Measurements from ENCODE around the gene RFX2.

The RFX2 gene

DNA sequence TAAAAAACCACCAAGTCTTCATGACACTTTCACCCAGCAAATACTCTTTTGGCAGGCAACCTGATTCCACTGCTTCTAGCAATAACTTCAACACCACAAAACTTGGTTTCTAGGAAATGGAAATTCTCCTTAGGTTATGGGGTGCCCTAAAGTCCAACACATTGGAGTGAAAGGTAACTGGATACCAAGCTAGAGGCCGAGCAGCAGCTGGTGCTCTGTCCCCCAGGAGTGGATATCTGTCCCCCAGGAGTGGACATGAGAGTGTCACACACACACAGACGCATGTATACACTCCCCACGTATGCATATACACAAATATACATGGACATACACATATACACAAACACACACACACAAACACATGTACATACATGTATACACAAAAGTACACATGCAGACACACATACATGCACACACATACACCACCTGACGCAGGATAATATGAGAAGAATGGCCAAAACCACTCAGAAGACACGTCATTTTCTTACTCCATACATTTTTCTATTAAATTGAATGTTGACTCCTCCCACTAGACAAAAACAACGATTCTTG lies 50.8 kb downstream of the RFX2 start:
- no peak for DNase-seq

DNA sequence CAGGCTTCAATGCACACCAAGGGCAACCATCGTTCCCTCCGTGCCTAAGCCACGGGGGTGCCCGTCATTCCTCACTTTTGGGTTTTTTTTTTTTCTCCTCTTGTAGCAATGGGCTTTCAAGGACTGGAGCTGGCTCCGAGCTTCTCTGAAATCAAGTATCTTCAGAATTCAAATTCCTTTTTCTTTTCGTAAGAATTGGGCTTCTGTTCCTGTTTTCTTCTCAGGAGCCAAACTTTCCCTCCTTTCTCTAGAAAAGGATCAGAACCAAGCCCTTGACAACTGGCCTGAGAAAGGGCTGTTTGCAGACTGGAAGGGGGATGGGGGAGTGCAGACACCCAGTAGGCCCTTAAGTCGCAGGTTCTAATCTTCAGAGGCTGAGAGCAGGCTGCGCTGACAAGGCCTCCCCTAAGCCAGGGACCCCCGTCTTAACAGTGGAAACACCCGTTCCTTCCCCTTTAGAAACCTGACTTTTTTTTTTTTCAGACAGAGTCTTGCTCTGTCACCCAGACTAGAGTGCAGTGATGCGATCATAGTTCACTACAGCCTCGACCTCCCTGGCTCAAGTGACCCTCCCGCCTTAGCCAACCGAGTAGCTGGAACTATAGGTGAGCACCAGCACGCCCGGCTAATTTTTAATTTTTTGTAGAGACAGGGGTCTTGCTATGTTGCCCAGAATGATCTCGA lies 51.6 kb downstream of the RFX2 start:
- no peak for DNase-seq

DNA sequence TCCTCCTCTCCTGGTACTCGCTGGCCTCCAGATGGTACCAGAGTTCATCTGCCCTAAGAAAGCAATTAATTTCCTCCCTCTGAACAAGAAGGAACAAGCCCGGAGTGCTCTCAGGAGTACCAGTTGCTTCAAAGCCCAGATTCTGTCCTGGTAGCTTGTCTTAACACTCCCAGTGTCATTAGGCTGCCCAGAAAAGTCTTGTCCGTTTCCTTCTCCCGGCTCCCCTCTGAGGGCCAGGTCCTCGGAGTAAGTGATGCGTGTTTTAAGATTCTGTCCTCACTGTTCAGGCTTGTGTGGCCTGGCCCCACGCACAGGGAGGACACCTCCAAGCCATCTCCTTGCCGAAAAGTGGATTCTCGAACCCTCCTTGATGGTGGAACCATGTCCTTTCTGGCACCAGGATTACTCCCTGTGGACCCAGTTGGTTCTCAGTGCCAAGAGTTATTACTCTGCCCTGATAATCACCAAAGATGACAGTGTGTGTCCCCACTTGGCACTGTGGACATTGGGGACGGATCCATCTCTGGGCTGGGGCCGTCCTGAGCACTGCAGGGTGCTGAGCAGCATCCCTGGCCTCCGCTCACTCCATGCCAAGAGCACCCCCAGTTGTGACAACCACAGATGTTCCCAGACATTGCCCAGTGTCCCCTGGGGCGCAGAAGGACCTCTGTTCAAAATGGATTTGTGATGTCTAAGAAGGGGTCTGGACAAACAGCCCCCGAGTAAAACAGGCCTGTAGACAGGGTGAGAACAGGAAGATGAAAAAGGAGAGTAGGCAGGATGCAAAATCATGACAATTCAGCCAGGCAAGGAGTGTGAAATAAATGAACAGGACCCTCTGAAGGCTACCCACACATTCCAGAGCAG lies 52.4 kb downstream of the RFX2 start:
- no peak for DNase-seq

DNA sequence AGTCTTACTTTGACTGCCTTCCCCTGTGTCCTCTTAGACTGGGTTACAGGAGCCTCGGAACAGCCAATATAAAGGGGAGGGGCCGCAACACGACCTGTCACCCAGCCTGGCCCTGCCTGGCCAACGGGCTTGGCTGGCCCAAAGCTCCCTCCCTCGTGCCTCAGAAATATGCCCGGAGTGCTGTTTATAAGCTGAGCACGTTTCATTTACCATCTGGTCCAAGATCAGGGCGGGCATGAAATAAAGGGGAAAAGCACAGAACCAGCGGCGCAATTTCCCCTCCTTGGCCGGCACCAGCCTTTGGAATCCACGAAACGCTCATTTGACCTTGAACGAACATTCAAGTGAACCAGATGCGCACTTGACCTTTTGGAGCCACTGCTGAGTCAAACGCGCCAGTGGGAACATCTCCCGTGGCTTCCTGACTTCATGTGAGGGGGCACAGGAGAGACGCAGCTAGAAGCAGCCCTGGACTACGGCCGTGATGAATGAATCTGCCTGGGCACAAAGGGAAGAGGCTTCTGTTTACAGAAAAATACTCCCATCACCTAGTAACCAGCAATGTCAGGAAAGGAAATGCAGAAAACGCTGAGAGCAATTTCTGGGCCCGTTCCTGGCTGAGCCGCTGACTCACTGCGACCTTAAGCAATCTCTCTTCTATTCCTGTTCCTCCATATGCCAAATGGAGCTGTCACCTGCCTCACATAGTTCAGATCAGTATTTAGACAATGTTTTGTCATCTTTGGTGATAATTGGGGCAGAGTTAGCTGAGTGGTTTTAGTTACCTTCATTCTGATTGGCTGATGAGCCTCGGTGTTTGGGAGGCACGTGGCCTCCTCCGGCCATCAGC lies 53.3 kb downstream of the RFX2 start:
- DNase-seq, result peak; percentile 36 to 77

DNA sequence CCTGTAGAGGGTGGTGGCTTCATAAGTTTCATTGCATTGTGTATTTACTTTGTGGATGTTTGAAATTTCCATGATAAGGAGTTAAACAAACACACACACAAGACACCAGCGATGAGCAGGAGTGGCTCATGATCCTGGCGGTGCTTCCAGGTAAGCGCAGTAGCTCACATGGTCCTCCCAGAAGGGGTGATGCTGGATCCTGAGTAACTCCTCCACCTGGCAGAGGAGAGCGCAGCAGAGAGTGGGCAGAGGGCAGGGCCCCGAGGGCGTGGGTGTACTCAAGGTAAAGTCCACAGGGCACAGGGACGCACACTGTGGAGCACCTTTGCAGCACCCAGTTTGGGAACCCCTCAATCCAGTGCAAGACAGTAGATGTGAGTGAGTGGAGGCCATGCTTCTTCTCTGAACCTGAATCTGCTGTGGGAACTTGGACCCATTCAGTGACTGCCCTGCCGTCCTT lies 54.0 kb downstream of the RFX2 start:
- no peak for DNase-seq

DNA sequence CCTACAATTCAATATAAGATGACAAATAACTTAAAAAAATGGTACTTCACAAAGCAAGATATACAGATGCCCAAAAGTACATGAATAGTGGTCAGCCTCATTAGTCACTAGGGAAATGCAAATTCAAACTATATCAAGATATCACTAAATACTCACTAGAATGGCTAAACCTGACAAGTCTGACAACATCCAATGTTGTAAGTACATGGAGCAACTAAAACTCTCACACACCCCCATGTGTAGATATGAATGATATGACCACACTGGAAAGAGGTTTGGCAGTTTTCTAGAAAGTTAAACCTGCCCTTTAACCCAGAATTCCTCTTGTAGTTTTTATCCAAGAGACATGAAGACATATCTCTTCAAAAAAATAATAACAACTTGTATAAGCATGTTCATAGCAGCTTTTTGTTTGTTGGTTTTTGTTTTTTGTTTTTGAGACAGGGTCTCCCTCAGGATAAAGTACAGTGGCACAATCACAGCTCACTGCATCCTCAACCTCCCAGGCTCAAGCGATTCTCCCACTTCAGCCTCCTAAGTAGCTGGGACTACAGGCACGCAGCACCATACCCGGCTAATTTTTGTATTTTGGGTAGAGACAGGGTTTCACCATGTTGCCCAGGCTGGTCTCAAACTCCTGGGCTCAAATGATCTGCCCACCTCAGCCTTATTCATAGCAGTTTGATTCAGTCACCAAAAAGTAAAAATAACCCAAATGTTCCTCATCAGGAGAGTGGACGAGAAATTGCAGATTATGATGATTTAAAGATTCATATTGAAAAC lies 55.1 kb downstream of the RFX2 start:
- no peak for DNase-seq

DNA sequence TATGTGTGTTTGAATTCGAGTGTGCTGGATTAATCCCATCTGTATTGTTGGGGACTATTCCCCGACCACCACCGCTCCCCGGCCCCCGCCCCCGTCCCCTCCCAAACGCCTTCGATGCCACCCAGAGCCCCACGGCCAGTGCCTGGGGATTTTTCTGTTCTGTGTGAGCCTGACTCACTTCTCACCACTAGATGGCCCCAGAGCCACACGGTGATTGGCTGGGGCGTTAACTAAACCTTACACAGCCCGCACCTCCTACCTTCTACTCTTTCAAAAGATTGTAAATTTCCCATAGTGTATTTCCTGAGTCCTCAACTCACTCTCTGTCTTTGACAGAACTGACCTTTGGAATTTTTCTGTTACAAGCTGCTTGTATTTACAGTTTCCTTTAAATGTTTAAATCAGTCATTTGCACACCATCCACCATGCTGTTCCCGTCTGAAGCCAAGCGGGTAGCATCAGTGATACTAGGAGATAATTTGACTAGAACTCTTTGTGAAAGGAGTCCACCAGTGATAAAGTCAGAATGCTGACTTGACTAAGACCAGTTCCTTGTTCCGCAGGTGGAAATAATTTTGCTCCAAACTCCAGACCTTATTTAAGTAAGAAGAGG lies 61.4 kb downstream of the RFX2 start:
- peak; percentile 78 to 82 for DNase-seq

DNA sequence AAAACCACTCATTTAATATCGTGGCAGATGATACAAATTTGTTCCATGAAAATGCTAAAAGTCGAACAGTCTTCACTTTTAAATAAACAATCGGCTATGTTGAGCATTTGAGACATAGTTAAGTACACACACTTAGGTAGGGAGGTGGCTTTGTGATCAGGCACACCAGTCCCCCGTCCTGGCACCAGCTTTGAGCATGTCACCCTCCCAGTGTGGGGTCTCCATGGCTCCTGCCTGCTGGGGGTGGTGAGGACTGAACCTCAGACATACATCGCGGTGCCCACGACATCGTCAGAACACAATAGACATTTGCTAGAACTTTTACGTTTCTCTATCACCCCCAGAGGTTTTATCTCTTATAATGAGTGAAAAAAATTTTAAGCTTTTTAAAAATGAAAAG lies 62.0 kb downstream of the RFX2 start:
- DNase-seq, result no peak

DNA sequence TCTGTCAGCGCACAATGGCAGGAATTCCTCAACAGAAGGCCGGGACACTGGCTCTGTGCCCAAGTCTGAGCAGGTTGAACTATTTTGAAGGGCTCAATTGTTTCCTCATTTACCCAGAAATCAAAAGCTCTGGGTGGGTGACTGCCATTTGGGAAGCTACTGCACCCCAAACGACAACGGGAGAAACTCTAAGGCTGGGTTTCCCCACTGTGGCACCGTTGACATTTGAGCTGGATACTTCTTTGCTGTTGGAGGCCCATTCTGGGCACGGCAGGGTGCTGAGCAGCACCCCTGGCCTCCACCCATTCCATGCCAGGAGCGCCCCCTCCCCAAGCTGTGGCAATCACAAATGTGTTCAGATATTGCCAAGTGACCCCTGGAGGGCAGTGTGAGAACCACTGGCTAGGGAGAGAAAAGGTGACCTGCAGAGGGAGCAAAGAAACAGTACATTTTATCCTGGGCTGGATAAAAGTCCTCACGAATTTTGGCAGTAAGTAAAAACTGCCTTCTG lies 62.5 kb downstream of the RFX2 start:
- no peak for DNase-seq

DNA sequence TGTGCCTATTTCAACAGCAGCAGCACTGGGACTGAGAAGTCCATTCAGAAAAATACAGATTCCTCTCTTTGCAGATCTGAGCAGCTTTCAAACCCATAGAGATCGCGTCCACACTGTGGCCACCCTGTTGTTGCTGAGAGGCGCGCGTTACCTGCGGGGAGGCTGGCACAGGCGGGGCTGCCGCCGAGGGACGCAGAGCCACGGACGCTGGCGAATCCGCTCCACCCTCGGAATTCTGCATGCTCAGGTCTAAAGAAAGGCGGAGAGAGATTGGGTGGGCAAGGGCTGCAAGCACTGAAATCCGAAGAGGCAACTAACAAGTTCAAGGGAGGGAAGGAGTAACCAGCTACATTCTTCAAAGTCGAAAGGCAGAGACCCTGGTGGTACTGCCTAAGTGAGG lies 63.0 kb downstream of the RFX2 start:
- no peak for DNase-seq

DNA sequence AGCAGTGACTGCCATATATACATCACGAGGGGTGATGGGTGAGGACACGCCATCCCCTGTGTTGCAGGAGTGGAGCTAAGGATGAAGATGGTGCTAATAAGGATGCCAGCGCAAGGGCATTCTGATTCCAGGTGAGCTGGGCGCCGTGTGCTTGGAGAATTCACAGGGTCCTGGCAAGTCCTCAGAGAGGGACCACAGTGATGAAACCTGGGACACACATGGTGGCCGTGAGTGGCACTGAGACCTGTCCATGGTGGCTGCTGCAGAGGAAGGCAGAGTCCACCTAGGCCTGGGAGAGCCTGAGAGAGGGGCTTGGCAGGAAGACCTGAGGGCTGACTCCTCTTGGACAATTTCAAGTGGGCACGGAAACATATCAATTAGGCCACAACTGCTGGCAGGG lies 65.2 kb downstream of the RFX2 start:
- no peak for DNase-seq

DNA sequence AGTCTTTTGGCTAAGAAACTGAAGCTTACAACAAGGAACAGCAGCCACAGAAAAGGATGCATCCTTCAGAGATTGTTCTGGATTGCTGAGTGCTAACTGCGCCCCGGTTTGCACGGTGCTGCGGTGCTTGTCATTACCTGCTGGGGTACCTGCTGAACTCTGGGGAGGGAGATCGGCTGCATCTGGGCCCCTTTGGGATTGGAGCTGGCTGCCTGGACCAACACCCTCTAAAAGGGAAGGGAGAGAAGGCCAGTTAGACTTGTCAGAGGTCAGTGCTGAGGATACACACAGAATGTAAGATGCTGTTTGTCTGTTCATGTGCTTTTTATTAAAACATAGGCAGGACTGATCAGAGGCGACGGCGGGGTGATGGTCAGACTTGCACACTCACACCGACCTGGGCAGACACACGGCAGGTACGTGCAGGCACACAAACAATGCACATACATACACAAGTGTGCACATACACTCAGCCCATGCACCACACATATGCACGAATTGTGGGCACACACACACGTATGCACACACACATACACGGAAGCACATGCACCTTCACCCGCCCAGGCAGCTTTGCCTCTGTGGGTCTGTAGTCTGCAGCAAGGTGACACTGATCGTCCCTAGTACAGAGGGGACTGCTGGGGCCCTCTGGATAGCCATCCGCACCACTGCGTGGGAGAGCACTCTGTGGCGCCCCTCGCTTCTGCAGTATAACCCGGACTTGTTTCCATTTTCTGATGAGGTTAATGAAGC lies 66.1 kb downstream of the RFX2 start:
- no peak for DNase-seq

DNA sequence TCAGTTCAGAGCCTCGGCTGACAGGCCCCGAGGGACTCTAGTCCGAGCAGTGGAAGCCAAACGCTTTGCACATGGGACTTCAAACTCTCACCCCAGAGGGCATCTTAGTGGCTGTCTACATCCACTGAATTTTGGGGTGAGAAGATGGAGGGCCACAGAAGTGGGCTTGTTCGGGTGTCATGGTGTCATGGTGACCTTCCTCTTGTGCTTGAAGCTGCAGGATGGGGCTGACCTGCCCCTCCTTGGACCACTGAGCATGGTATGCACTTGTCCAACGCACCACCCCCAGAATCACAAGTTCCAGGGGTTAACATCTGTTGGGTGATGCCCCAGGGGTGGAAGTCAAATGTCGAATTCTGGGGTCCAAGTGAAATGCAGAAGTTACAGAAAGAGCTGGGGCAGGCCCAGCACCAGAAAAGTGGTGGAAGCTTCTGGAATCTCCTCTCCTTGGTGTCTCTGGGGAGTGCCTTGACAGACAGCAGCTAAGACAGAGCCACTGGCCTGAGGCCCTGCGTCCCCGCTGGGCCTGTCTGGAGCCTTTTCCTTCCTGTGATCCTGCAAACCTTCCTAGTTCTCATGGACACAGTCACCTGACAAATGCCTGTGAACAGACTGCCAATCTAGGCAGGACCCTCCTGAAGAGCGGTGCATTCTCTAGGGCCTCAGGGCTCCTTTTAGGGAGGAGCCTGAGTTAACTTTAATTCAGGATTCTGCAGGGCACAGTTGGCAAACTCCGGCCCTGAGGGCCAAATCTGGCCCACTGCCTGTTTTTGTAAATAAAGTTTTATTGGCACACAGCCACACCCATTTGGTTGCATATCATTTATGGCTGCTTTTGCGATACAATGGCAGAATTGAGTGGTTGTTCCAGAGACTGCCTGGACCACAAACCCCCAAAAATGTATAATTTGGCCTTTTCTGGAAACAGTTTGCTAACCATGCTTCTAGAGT lies 67.2 kb downstream of the RFX2 start:
- no peak for DNase-seq

DNA sequence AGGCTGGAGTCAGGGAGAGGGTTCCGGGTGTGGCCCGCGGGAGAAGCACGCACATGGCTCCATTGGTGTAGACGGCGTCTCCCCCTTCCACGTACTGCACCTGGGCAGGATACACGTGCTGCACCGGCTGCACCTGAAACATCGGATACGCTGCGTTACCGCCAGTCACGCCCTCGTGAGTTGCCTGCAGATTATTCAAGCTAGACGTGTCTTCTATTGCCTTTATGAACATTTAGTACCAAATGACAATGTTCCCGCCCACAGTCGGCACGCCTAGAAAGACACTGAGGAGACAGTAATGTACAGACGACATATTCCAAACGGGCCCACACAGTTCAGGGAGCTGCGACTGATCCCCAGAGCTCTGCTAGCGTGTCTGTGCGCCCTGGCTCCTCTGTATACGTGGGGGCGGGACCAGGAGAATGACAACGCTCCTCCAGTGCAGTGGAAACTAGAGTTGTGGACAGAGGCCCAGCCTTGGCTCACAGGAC lies 68.3 kb downstream of the RFX2 start:
- no peak for DNase-seq

DNA sequence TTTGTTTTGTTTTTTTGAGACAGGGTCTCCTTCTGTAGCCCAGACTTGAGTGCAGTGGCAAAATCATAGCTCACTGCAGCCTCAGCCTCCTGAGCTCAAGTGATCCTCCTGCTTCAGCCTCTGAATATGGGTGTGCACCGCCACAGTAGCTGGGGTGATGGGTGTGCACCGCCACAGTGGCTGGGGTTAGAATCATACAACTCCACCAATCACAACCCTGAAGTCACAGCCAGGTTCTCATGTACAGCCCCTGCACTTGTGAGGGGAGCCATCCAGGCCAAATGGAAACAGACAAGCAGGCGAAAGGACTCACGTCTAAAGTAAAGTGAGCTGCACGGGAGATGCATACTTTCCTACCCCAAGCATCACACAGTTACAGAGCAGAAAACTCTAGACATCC lies 69.2 kb downstream of the RFX2 start:
- DNase-seq, result no peak

DNA sequence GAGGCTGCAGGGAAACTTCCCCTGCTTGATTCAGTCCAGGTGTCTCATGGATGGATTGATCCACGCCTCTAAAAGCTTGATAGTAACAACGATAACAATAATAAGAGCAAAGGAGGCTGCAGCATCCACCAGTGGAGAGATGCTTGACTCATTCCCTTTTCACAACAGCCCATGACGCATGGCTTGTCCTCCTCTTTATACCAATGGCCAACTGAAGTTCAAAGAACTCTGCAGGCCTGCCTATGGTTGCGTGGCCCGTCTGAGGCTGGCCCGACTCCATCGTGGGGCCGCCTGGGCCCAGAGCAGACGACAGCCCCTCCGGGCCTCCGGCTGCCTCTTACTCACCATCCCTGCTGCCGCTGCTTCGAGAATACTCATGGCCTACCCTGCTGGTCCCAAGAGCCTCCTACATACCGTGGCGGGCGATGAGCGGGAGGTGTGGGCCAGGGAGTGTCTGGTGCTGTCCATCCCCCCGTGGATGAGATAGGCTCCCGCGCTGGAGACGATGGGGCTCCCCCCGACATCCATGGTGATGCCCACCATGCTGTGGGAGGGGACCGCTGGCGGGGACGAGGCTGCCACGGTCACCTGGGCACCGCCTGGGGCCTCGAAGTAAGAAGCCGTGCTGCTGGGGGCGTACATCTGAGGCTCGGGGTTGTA lies 70.6 kb downstream of the RFX2 start:
- no peak for DNase-seq

DNA sequence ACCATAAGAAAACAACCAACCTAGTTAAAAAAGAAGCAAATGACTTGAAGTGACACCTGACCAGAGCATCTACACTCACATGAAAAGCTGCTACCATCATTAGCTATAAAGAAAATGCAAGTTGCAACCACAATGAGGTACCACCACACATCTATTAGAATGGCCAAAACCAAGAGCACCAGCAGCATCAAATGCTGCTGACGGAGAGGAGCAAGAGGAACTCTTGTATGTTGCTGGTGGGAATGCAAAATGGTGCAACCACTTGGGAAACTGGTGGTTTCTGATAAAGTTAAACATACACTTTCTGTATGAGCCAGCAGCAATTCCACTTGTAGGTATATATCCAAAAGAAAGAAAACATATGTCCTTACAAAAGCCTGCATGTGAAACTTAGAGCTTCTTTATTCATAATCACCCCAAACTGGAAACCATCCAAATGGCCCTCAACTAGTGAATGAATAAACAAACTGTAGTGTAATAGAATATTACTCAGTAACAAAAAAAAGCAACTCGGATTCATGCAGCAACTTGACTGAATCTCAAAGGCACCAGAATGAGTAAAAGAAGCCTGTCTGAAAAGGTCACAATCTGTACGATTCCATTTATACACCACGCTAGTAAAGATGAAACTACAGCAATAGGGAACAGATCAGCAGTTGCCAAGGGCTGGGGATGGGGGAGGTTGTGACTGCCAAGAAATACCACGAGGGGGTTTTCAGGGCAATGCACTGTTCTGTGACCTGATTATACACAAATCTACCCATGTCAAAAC lies 71.5 kb downstream of the RFX2 start:
- no peak for DNase-seq

DNA sequence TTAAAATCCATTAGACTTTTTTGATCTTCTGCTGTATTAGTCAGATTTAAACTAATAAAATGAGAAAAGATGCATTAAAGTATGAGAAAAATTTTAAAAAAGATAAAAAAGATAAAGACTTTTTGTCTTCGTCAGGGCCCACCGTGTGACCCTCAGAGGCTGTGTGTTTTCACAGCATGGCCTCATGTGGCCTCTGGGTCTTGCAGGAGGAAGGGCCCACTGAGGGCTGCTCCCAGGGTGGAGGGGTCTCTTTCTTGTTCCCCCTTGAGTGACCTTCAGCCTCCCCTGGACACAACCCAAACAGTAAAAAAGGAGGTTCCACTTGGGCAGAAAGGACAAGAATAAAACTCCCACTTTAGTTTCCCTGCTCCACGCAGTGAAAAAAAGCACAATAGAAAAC lies 75.3 kb downstream of the RFX2 start:
- no peak for DNase-seq
